GM21360 (cell line): ENCODE measurements around the gene CYP19A1.
"Not testable (repeated sequence)": the region's sequence is repeated elsewhere in the genome, so short reads cannot be mapped to it uniquely, and the experiment has no call there.

ENCODE experiments used
- ATAC-seq: cut with Tn5 transposase; IDR thresholded peaks from one replicate; pipeline ENCODE4 v1.9.1; 2021; ENCODE audit warnings: mild to moderate bottlenecking, moderate library complexity; ENCODE audit not compliant: unreplicated experiment

The CYP19A1 gene

GRCh38 chr15:51302480-51302879 lies 35.9 kb downstream of the CYP19A1 start:
- no peak for ATAC-seq

GRCh38 chr15:51299187-51300015 lies 39.0 kb downstream of the CYP19A1 start:
- no peak for ATAC-seq

- ATAC-seq: no peak
These were observed 39.8 kb downstream of the CYP19A1 start for GRCh38 chr15:51298620-51299019.

- no peak for ATAC-seq
These were observed 47.7 kb downstream of the CYP19A1 start for GRCh38 chr15:51290720-51291119.

- no peak for ATAC-seq
These were observed 49.1 kb downstream of the CYP19A1 start for GRCh38 chr15:51289290-51289689.

- ATAC-seq: no peak
These were observed 50.0 kb downstream of the CYP19A1 start for GRCh38 chr15:51288143-51289065.

GRCh38 chr15:51286816-51287215 lies 51.6 kb downstream of the CYP19A1 start:
- no peak for ATAC-seq

- ATAC-seq: no peak
These were observed 53.0 kb downstream of the CYP19A1 start for GRCh38 chr15:51285399-51285798.

GRCh38 chr15:51284871-51285270 lies 53.5 kb downstream of the CYP19A1 start:
- no peak for ATAC-seq

- no peak for ATAC-seq
These were observed 55.4 kb downstream of the CYP19A1 start for GRCh38 chr15:51283026-51283425.

- ATAC-seq: not testable (repeated sequence)
These were observed 56.2 kb downstream of the CYP19A1 start for GRCh38 chr15:51282241-51282640.

- no peak for ATAC-seq
These were observed 56.9 kb downstream of the CYP19A1 start for GRCh38 chr15:51281368-51281967.

- ATAC-seq: no peak
These were observed 57.6 kb downstream of the CYP19A1 start for GRCh38 chr15:51280838-51281237.

- no peak for ATAC-seq
These were observed 59.0 kb downstream of the CYP19A1 start for GRCh38 chr15:51279391-51279790.

GRCh38 chr15:51277101-51277500 lies 61.3 kb downstream of the CYP19A1 start:
- ATAC-seq: no peak

GRCh38 chr15:51274956-51275355 lies 63.4 kb downstream of the CYP19A1 start:
- ATAC-seq: no peak

GRCh38 chr15:51270706-51271105 lies 67.7 kb downstream of the CYP19A1 start:
- ATAC-seq: no peak

GRCh38 chr15:51269496-51269895 lies 68.9 kb downstream of the CYP19A1 start:
- ATAC-seq: no peak

GRCh38 chr15:51267703-51268083 lies 70.7 kb downstream of the CYP19A1 start:
- ATAC-seq: no peak

GRCh38 chr15:51267051-51267702 lies 71.2 kb downstream of the CYP19A1 start:
- no peak for ATAC-seq

- no peak for ATAC-seq
These were observed 71.7 kb downstream of the CYP19A1 start for GRCh38 chr15:51266656-51267050.
